Fibroblast of the aortic adventitia (primary cell): ENCODE results near the gene TSEN2. TPM values are rescaled to one million over a fixed set of nuclear protein-coding genes. Genes with fewer than 3 reads are reported as not detected.
"Not testable (repeated sequence)": the region's sequence is repeated elsewhere in the genome, so short reads cannot be mapped to it uniquely, and the experiment has no call there.

Experiments
- DNase-seq: peaks from one replicate; pipeline ENCODE4 v3.0.0-alpha.2; 2010; ENCODE audit warnings: low read depth
- H3K4me3 ChIP-seq: 2 replicates; pipeline ENCODE4 v1.5.1; 2011; ENCODE audit warnings: low read depth, mild to moderate bottlenecking, control low read depth, low read length, moderate library complexity
- total RNA-seq: library from RNA; depleted of rRNA; stranded (reverse); fragments of >200 nt; gene quantifications from 2 replicates; pipeline ENCODE4 v1.2.3, GENCODE V29; 2012; ENCODE audit warnings: low replicate concordance
- TF ChIP-seq, protein P1 (sequence below): IDR thresholded peaks from 2 replicates; pipeline ENCODE4 v1.5.1; 2011; ENCODE audit warnings: mild to moderate bottlenecking, low read length, control low read depth, inconsistent platforms; ENCODE audit not compliant: insufficient read depth

TSEN2 gene
- total RNA-seq, 1 donor = 17.7 TPM

DNA sequence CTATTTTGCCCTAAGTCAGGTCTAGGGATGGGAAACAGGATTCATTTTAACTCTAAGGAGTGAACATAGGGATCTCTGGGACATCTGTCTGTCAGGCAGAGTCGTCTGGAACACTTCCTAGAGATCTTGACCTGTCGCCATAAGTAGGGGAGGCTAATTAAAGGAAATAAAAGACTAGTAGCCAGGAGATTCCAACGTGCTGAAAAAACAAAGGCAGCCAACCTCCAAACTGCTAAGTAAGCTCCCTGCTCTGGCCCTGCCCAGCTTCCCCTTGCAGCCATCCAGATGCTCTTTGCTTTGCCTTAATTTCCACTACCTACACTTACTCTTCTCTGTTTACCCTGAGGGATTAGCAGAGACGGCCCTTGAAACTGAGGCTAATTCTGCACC lies 18.4 kb upstream of the TSEN2 start:
- H3K4me3 ChIP-seq = no peak overlapping the region
- no peak for DNase-seq
- TF ChIP-seq, protein P1, sequence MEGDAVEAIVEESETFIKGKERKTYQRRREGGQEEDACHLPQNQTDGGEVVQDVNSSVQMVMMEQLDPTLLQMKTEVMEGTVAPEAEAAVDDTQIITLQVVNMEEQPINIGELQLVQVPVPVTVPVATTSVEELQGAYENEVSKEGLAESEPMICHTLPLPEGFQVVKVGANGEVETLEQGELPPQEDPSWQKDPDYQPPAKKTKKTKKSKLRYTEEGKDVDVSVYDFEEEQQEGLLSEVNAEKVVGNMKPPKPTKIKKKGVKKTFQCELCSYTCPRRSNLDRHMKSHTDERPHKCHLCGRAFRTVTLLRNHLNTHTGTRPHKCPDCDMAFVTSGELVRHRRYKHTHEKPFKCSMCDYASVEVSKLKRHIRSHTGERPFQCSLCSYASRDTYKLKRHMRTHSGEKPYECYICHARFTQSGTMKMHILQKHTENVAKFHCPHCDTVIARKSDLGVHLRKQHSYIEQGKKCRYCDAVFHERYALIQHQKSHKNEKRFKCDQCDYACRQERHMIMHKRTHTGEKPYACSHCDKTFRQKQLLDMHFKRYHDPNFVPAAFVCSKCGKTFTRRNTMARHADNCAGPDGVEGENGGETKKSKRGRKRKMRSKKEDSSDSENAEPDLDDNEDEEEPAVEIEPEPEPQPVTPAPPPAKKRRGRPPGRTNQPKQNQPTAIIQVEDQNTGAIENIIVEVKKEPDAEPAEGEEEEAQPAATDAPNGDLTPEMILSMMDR = no peak

DNA sequence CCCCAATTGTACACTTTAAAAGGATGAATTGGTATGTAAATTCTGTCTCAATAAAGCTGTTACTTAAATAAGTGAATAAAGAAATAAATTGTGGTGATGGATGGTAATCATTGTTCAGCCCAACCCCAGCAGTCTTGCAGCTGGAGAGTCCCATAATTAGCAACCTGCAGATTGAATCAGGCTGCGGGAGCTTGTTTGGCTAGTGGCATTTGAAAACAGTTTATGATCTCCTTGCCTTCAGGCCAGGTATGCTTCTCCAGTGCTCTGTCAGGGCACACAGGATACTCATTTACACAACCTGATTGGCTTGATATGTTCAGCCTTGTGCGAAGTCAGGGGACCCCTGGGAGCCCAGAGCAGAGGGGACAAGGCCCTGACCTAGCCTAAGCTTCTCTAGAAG lies 16.5 kb upstream of the TSEN2 start:
- no peak for DNase-seq
- TF ChIP-seq, protein P1 = no peak
- no peak overlapping the region for H3K4me3 ChIP-seq

DNA sequence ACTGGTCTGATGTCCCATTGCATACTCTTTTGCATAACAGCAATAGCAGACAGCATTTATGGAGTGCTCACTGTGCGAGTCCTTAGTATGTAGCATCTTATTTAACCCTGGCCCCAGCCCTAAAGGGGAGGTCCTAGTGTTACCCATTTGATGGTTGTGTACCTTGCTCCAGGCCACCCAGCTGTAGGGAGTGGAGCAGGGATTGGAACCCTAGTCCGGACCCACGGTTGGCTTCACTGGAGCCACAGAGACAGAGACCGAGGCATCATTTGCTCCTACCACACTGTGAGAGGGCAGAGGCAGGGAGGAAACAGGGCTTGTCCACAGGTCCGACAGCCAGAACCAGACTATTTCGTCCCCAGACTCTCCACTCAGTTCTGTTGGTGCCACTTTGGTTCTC lies 16.0 kb upstream of the TSEN2 start:
- DNase-seq = no peak
- TF ChIP-seq, protein P1 = no peak
- no peak overlapping the region for H3K4me3 ChIP-seq

DNA sequence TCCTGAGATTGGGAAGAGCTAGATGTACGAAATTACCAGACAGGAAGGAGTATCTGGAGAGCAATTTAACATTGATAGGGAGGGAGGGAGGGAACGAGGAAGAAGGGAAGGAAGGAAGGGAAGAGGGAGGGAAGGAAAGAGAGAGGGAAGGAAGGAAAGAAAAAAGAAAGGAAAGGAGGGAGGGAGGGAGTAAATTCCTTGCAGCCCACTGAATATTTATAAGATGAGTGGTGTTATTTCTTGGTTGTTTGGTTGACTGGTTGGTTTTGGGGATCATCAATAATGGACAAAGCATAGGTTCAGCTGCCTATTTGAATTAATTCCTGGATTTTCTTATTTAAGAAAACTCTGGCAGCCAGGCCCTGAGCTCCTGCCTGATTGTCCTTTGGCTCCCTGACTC lies 15.5 kb upstream of the TSEN2 start:
- H3K4me3 ChIP-seq = no peak overlapping the region
- no peak for DNase-seq
- TF ChIP-seq, protein P1 = no peak

DNA sequence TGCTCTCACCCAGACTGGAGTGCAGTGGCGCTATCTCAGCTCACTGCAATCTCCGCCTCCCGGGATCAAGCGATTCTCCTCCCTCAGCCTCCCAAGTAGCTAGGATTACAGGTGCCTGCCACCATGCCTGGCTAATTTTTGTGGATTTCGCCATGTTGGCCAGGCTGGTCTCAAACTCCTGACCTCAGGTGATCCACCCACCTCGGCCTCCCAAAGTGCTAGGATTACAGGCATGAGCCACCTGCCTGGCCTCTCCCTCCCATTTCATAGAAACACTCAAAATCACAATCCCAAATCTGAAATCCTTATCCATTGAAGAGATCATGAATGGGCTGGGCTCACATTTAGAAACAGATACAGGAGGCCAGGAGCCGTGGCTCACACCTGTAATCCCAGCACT lies 15.1 kb upstream of the TSEN2 start:
- not testable (repeated sequence) for H3K4me3 ChIP-seq, DNase-seq

DNA sequence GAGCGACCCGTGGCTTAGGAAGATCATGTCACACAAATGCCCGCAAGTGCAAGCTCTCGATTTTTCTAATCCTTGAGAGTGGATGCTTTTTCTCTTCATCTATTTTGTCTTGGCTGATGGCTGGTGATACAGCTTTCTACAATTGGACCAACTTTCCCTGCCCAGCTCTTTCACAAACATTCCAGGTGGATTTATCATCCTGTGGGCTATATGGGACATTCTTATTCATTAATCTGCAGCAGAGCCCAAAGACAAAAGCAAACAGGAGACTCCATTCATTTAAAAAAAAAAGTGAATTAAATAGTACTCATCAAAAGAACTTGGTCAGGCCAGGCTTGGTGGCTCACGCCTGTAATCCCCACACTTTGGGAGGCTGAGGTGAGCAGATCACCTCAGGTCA lies 14.2 kb upstream of the TSEN2 start:
- peak; percentile 56 for DNase-seq
- TF ChIP-seq, protein P1 = no peak
- H3K4me3 ChIP-seq = no peak overlapping the region

DNA sequence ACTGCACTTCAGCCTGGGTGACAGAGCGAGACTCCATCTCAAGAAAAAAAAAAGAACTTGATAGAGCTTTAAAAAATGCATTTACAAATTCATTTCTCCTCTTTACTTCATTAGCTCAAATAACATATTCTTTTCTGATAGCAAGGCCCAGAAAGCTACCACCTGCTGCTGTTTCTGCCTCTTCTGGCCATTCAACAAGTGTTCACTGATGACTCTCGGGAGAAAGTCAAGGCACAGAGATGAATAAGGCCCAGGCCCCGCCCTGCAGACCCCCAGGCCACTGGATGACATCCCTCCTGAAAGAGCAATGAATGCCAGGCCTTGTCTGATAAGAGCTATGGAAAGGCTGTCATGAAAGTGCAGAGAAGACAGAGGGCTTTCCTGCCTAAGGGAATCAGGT lies 13.6 kb upstream of the TSEN2 start:
- TF ChIP-seq, protein P1 = no peak
- H3K4me3 ChIP-seq = no peak overlapping the region
- no peak for DNase-seq
